HepG2 (cell line): Measurements from ENCODE around the gene YY1. TPM values are rescaled to one million over a fixed set of nuclear protein-coding genes. Genes with fewer than 3 reads are reported as not detected.
A peak's percentile ranks its signal among the peaks of the same experiment; 100 is the strongest.

Experiments used
- ARNT ChIP-seq: fragments of 450-650 bp; IDR thresholded peaks from 2 replicates; pipeline ENCODE4 v1.6.1; 2017
- ATF4 ChIP-seq, 2 experiments: fragments of 450-650 bp in 1 of 2; sonication (generic) in 1 of 2; formaldehyde crosslinking; IDR thresholded peaks; 2 replicates each; pipeline versions ENCODE4 v1.5.0 to v1.8.0; 2020 to 2022; ENCODE audit warnings: mild to moderate bottlenecking in 1 of 2, missing genetic modification reagents in 1 of 2
- CBX1 ChIP-seq: IDR thresholded peaks from one replicate; pipeline ENCODE4 v1.6.1; 2016; ENCODE audit warnings: antibody characterized with exemption, low read depth
- CEBPB ChIP-seq: IDR thresholded peaks from 2 replicates; pipeline ENCODE4 v1.6.1; 2011; ENCODE audit warnings: low read depth, low read length, improper control_type of control experiment, borderline replicate concordance
- FLYWCH1 ChIP-seq: sonication (generic); formaldehyde crosslinking; IDR thresholded peaks from 2 replicates; pipeline ENCODE4 v1.8.1; 2023; ENCODE audit warnings: mild to moderate bottlenecking, missing genetic modification reagents
- HNF1B ChIP-seq: sonication (generic); formaldehyde crosslinking; IDR thresholded peaks from 2 replicates; pipeline ENCODE4 v1.5.1; 2020; ENCODE audit warnings: mild to moderate bottlenecking, moderate library complexity, missing genetic modification reagents
- HOMEZ ChIP-seq: IDR thresholded peaks from 2 replicates; pipeline ENCODE4 v1.6.1; 2016; ENCODE audit warnings: low read depth
- JARID2 ChIP-seq: sonication (generic); formaldehyde crosslinking; IDR thresholded peaks from 2 replicates; pipeline ENCODE4 v1.8.1; 2023; ENCODE audit warnings: missing genetic modification reagents, inconsistent platforms; ENCODE audit not compliant: insufficient replicate concordance
- MBD4 ChIP-seq: IDR thresholded peaks from 2 replicates; pipeline ENCODE4 v1.6.1; 2012; ENCODE audit warnings: low read length, inconsistent platforms, borderline replicate concordance
- MLLT10 ChIP-seq: sonication (generic); formaldehyde crosslinking; IDR thresholded peaks from 2 replicates; pipeline ENCODE4 v1.4.0; 2020; ENCODE audit warnings: missing genetic modification reagents
- MTF2 ChIP-seq: sonication (generic); formaldehyde crosslinking; IDR thresholded peaks from 2 replicates; pipeline ENCODE4 v1.5.0; 2020; ENCODE audit warnings: missing genetic modification reagents, borderline replicate concordance
- NFIB ChIP-seq: sonication (generic); formaldehyde crosslinking; IDR thresholded peaks from 2 replicates; pipeline ENCODE4 v1.9.0; 2021; ENCODE audit warnings: missing genetic modification reagents, mild to moderate bottlenecking, borderline replicate concordance
- NKX3-1 ChIP-seq: sonication (generic); formaldehyde crosslinking; IDR thresholded peaks from 2 replicates; pipeline ENCODE4 v1.5.0; 2020; ENCODE audit warnings: missing genetic modification reagents
- NR3C1 ChIP-seq: sonication (generic); formaldehyde crosslinking; IDR thresholded peaks from 2 replicates; pipeline ENCODE4 v1.4.0; 2020; ENCODE audit warnings: missing genetic modification reagents
- POGZ ChIP-seq: sonication (generic); formaldehyde crosslinking; IDR thresholded peaks from 2 replicates; pipeline ENCODE4 v1.4.0; 2020; ENCODE audit warnings: mild to moderate bottlenecking, missing genetic modification reagents
- SIN3A ChIP-seq: IDR thresholded peaks from 2 replicates; pipeline ENCODE4 v1.6.1; 2011; ENCODE audit warnings: low read depth, mild to moderate bottlenecking, control low read depth, low read length, borderline replicate concordance
- SMC3 ChIP-seq: IDR thresholded peaks from 2 replicates; pipeline ENCODE4 v1.6.1; 2011; ENCODE audit warnings: low read length, improper control_type of control experiment
- SP2 ChIP-seq: sonication (generic); formaldehyde crosslinking; IDR thresholded peaks from 2 replicates; pipeline ENCODE4 v1.5.1; 2020; ENCODE audit warnings: mild to moderate bottlenecking, missing genetic modification reagents
- YY1 ChIP-seq: IDR thresholded peaks from 2 replicates; pipeline ENCODE4 v1.6.1; 2011; ENCODE audit warnings: low read length, low read depth, moderate library complexity, mild to moderate bottlenecking; ENCODE audit not compliant: insufficient read depth, insufficient replicate concordance
- ZFP36L2 ChIP-seq: sonication (generic); formaldehyde crosslinking; IDR thresholded peaks from 2 replicates; pipeline ENCODE4 v1.4.0; 2020; ENCODE audit warnings: missing genetic modification reagents
- ZGPAT ChIP-seq: IDR thresholded peaks from 2 replicates; pipeline ENCODE4 v1.6.1; 2016; ENCODE audit warnings: mild to moderate bottlenecking
- ZNF160 ChIP-seq: sonication (generic); formaldehyde crosslinking; IDR thresholded peaks from 2 replicates; pipeline ENCODE4 v1.8.0; 2022; ENCODE audit warnings: mild to moderate bottlenecking, inconsistent platforms, missing genetic modification reagents
- ZNF691 ChIP-seq: sonication (generic); formaldehyde crosslinking; IDR thresholded peaks from 2 replicates; pipeline ENCODE4 v1.4.0; 2020; ENCODE audit warnings: missing genetic modification reagents, low read depth, mild to moderate bottlenecking, borderline replicate concordance
- ZSCAN21 ChIP-seq: sonication (generic); formaldehyde crosslinking; IDR thresholded peaks from 2 replicates; pipeline ENCODE4 v1.8.0; 2022; ENCODE audit warnings: mild to moderate bottlenecking, missing genetic modification reagents, moderate library complexity, borderline replicate concordance
- polyA plus RNA-seq, 8 experiments: library from polyadenylated mRNA; depleted of rRNA in 3 of 8; stranded (reverse) in 7 of 8; unstranded in 1 of 8; fragments of >200 nt; fragmentation: Illumina TruSeq in 4 of 8; extraction: Trizol in 4 of 8; gene quantifications; 2 replicates each; pipeline versions ENCODE4 v1.2.1 to v1.2.3, GENCODE V29; 2011 to 2016; ENCODE audit warnings: low read depth in 4 of 8, missing spikeins in 1 of 8, mixed read lengths in 1 of 8; ENCODE audit not compliant: insufficient read depth in 1 of 8
- total RNA-seq, 5 experiments: library from RNA; depleted of rRNA; stranded (reverse); fragments of >200 nt; fragmentation: Illumina TruSeq; extraction: Trizol; gene quantifications; 2 replicates each; pipeline ENCODE4 v1.2.3, GENCODE V29; 2016; ENCODE audit warnings: low read depth in 1 of 5

The YY1 gene
- total and polyA plus RNA-seq, 2 of the 13 experiments (the other 11 are each of a cell fraction or from before 2014, with no cell fraction given) = 29.4 to 68.1 TPM

- TF ChIP-seq HOMEZ (CRISPR knock-in tag) (no peak), SIN3A (no peak), YY1 (no peak), MTF2 (no peak), ATF4 (CRISPR knock-in tag; IDR thresholded peaks at IDR 0.05) (no peak), SMC3 (peak; percentile 9; the same call in 1 of the 2 replicates), HNF1B (CRISPR knock-in tag) (0 out of 2 replicates have a peak, but pooled peaks have one; percentile 34), CBX1 (no peak), CEBPB (no peak), ZNF160 (no peak), NR3C1 (CRISPR knock-in tag) (no peak), MBD4 (no peak), ZGPAT (CRISPR knock-in tag) (no peak), NKX3-1 (CRISPR knock-in tag) (no peak), ARNT (no peak), POGZ (CRISPR knock-in tag) (no peak), SP2 (CRISPR knock-in tag) (no peak), MLLT10 (CRISPR knock-in tag) (no peak), JARID2 (CRISPR knock-in tag) (no peak), NFIB (no peak), ZSCAN21 (CRISPR knock-in tag) (no peak), ZNF691 (CRISPR knock-in tag) (no peak), ZFP36L2 (CRISPR knock-in tag) (no peak), FLYWCH1 (CRISPR knock-in tag) (no peak)
These were observed 17.3 kb upstream of the YY1 start (continued) for GRCh38 chr14:100221533-100222223.
